CD4-positive, CD25-positive, alpha-beta regulatory T cell (primary cell): ENCODE data around the gene NYAP1. TPM values are rescaled to one million over a fixed set of nuclear protein-coding genes. Genes with fewer than 3 reads are reported as not detected.

Experiments used
- ATAC-seq, 2 donors: fragments of 150-1000 bp; cut with Tn5 transposase; one replicate each; pipeline ENCODE4 v1.10.0; 2021; ENCODE audit warnings: low read depth in 2 of 2, moderate number of reproducible peaks in 2 of 2, moderate library complexity in 1 of 2
- DNase-seq, 3 donors: peaks; one replicate each; pipeline versions ENCODE4 v3.0.0 to v3.0.0-alpha.2; 2012 to 2022; ENCODE audit warnings: mixed read lengths in 1 of 3
- H3K27ac ChIP-seq: one replicate; pipeline ENCODE4 v1.7.0; 2013; ENCODE audit warnings: mild to moderate bottlenecking, low read length; ENCODE audit not compliant: insufficient read depth, poor library complexity, severe bottlenecking
- H3K27me3 ChIP-seq: one replicate; pipeline ENCODE4 v1.7.0; 2013; ENCODE audit warnings: low read length; ENCODE audit not compliant: control insufficient read depth, insufficient read depth
- H3K36me3 ChIP-seq: one replicate; pipeline ENCODE4 v1.7.0; 2013; ENCODE audit warnings: mild to moderate bottlenecking, low read length, moderate library complexity; ENCODE audit not compliant: control insufficient read depth, insufficient read depth
- H3K4me1 ChIP-seq: 2 replicates; pipeline ENCODE4 v1.7.0; 2013; ENCODE audit warnings: mild to moderate bottlenecking, low read length; ENCODE audit not compliant: insufficient read depth, control insufficient read depth, poor library complexity, severe bottlenecking
- H3K4me3 ChIP-seq: one replicate; pipeline ENCODE4 v1.7.0; 2013; ENCODE audit warnings: low read depth, mild to moderate bottlenecking, low read length, moderate library complexity
- H3K9me3 ChIP-seq, 2 experiments: 1 replicate in 1 of 2; 2 replicates in 1 of 2; pipeline ENCODE4 v1.7.0; 2013; ENCODE audit warnings: low read length in 2 of 2, mild to moderate bottlenecking in 1 of 2, moderate library complexity in 1 of 2; ENCODE audit not compliant: control insufficient read depth in 2 of 2
- H3K27ac Mint-ChIP-seq, 3 donors: one replicate each; pipeline ENCODE4 v1.8.0; 2020 to 2022; ENCODE audit warnings: mild to moderate bottlenecking in 3 of 3, mixed read lengths in 3 of 3, moderate library complexity in 2 of 3
- H3K27me3 Mint-ChIP-seq: one replicate; pipeline ENCODE4 v1.8.0; 2022; ENCODE audit warnings: mild to moderate bottlenecking, mixed read lengths
- H3K36me3 Mint-ChIP-seq: one replicate; pipeline ENCODE4 v1.8.0; 2020; ENCODE audit warnings: mixed read lengths
- H3K4me1 Mint-ChIP-seq, 4 donors: one replicate each; pipeline ENCODE4 v1.8.0; 2020 to 2022; ENCODE audit warnings: mixed read lengths in 4 of 4, mild to moderate bottlenecking in 1 of 4
- H3K4me3 Mint-ChIP-seq, 4 donors: one replicate each; pipeline ENCODE4 v1.8.0; 2020 to 2022; ENCODE audit warnings: mild to moderate bottlenecking in 4 of 4, mixed read lengths in 4 of 4, moderate library complexity in 3 of 4
- H3K9me3 Mint-ChIP-seq, 7 donors: one replicate each; pipeline ENCODE4 v1.8.0; 2020 to 2022; ENCODE audit warnings: mixed read lengths in 7 of 7, mild to moderate bottlenecking in 3 of 7, moderate library complexity in 2 of 7
- polyA plus RNA-seq, 4 donors: library from polyadenylated mRNA; unstranded; fragments of 300-500 nt; fragmentation: Illumina TruSeq; gene quantifications; one replicate each; pipeline ENCODE4 v1.2.3, GENCODE V29; 2021
- total RNA-seq: library from RNA; stranded (reverse); gene quantifications from one replicate; pipeline ENCODE4 v1.2.3, GENCODE V29; 2022

The NYAP1 gene
- total and polyA plus RNA-seq, 5 donors from 2014 or later: 0.89 TPM; not detected in 4

DNA sequence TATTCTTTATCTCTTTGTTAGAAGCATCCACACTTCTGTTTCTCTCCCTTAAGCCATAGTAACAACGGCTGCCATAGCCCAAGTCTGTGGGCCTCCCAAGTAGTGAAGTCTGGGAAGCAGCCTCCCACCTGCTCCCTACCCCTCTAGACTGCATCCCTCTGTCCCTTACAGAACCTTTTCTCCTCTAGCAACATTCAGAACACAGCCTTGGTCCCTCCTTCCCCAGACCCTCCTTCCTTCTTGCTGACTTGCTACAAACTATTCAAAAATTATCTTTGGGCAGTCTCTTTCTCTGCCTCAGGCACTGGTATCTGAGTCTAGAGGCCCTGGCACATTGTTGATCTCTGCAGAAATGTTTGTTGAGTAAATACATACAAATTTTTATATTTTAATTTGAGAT, 2.3 kb upstream of the NYAP1 start:
- Histone ChIP-seq H3K4me1 (peaks cover 40% of the 10 kb centered on the region), H3K9me3 (no peaks in the 10 kb centered on the region), H3K27ac (no peak overlapping the region), H3K4me3 (no peak overlapping the region), H3K36me3 (no peaks in the 10 kb centered on the region), H3K27me3 (no peaks in the 10 kb centered on the region)
- ATAC-seq: no peak
- DNase-seq: no peak
- H3K27ac Mint-ChIP-seq: peak overlapping the region in 1 of 3 donors; percentile 80
- H3K4me1 Mint-ChIP-seq: peaks cover 0 to 37% (median 15%) of the 10 kb centered on the region in 4 donors
- peaks cover 8% of the 10 kb centered on the region for H3K27me3 Mint-ChIP-seq
- peak overlapping the region; percentile 56 to 92 (median 71) for H3K4me3 Mint-ChIP-seq
- peaks cover 0 to 2% (median 0%) of the 10 kb centered on the region in 7 donors for H3K9me3 Mint-ChIP-seq
- peaks cover 4% of the 10 kb centered on the region for H3K36me3 Mint-ChIP-seq

DNA sequence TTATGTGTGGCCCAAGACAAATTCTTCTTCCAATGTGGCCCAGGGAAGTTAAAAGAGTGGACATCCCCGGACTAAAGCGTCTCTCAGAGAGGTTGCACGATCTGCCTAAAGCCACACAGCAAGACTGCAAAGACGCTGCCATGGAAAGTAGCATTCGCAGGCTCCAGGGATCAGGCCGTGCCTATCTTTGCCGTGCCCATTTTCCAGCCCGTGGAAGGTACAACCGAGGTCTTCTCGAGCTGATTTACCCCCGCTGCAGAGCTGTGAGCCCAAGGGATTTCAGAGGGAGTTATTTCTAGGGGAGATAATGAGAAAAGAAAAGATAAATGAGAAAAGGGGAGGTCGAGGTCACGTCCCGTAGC, 1.0 kb upstream of the NYAP1 start:
- H3K27me3 ChIP-seq: no peaks in the 10 kb centered on the region
- no peaks in the 10 kb centered on the region for H3K36me3 ChIP-seq
- H3K4me1 ChIP-seq: peaks cover 28% of the 10 kb centered on the region
- H3K27me3 Mint-ChIP-seq: peaks cover 12% of the 10 kb centered on the region
- H3K27ac ChIP-seq: no peak overlapping the region
- DNase-seq (no peak), ATAC-seq (no peak)
- H3K36me3 Mint-ChIP-seq: no peaks in the 10 kb centered on the region
- H3K9me3 Mint-ChIP-seq: peaks cover 0 to 2% (median 0%) of the 10 kb centered on the region in 7 donors
- H3K27ac Mint-ChIP-seq: peak overlapping the region; percentile 82 to 87 (median 87)
- no peaks in the 10 kb centered on the region for H3K9me3 ChIP-seq
- peaks cover 0 to 30% (median 13%) of the 10 kb centered on the region in 4 donors for H3K4me1 Mint-ChIP-seq
- H3K4me3 ChIP-seq: peak overlapping the region; percentile 17
- H3K4me3 Mint-ChIP-seq: peak overlapping the region; percentile 78 to 88 (median 85)

DNA sequence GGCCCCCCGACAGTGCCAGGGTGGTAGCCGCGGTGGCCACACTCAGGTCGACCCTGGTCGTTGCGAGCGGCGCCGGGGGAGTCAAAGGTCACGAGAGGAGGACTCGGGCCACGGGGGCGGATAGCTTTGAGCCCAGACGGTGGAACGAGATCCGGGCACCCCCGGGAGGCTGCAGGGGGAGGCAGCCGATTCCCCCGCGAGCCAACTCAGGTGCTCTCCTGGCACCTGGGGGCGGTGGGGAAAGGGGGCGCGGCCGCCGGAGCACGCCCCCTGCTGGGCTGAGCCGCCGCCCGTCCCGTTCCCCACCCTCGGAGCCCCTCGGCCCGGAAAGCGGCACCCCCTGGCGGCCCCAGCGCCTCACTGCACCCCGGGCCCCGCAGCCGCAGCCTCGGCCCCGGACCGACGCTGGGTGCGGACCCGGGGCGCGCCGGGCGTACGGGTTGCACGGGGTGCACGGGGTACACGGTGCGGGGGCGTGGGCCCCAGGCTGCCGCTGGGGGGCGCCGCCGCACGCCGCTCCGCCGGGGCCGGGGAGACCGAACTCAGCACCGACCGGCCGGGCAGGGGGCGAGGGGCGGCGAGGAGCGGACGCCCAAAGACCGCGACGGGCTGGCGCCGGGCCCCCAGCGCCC, 521 bp upstream of the NYAP1 start:
- no peaks in the 10 kb centered on the region for H3K36me3 Mint-ChIP-seq
- no peaks in the 10 kb centered on the region for H3K9me3 ChIP-seq
- peaks cover 0 to 30% (median 13%) of the 10 kb centered on the region in 4 donors for H3K4me1 Mint-ChIP-seq
- H3K27ac ChIP-seq: no peak overlapping the region
- peak overlapping the region; percentile 82 to 87 (median 87) for H3K27ac Mint-ChIP-seq
- H3K9me3 Mint-ChIP-seq: peaks cover 0 to under 1% (median 0%) of the 10 kb centered on the region in 7 donors
- no peaks in the 10 kb centered on the region for H3K27me3 ChIP-seq
- no peaks in the 10 kb centered on the region for H3K36me3 ChIP-seq
- DNase-seq (peak; percentile 70 to 81 (median 75)), ATAC-seq (peak; percentile 68 to 70)
- peaks cover 10% of the 10 kb centered on the region for H3K27me3 Mint-ChIP-seq
- peaks cover 24% of the 10 kb centered on the region for H3K4me1 ChIP-seq
- H3K4me3 Mint-ChIP-seq: peak overlapping the region; percentile 78 to 88 (median 85)
- H3K4me3 ChIP-seq: peak overlapping the region; percentile 17

DNA sequence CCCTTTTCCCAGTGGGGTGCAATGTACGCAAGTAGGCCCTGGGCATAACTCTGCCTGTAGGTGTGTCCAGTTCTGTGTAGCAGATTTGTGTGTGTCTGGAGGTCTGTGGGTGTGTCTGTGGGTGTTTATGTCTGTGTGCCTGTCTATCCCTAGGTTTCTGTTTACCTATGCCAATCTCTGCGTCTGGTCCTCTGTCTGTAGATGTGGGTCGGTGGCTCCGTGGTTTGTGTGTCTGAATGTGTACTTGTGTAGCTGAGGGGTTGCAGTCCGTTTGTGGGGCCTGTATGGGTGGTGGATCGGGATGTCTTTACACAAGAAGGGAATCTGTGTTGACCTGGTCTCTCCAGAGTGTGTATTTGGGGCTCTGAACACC, 932 bp downstream of the NYAP1 start:
- Mint-ChIP-seq H3K4me1 (peaks cover 0 to 28% (median 8%) of the 10 kb centered on the region in 4 donors), H3K36me3 (no peaks in the 10 kb centered on the region), H3K27me3 (peaks cover 4% of the 10 kb centered on the region), H3K27ac (peak overlapping the region in 2 of 3 donors; percentile 55 to 61), H3K4me3 (peak overlapping the region; percentile 48 to 76 (median 67)), H3K9me3 (no peaks in the 10 kb centered on the region)
- H3K27ac ChIP-seq: no peak overlapping the region
- ATAC-seq: no peak
- no peak overlapping the region for H3K4me3 ChIP-seq
- H3K27me3 ChIP-seq: no peaks in the 10 kb centered on the region
- no peaks in the 10 kb centered on the region for H3K36me3 ChIP-seq
- H3K4me1 ChIP-seq: peaks cover 19% of the 10 kb centered on the region
- no peak for DNase-seq
- H3K9me3 ChIP-seq: no peaks in the 10 kb centered on the region

DNA sequence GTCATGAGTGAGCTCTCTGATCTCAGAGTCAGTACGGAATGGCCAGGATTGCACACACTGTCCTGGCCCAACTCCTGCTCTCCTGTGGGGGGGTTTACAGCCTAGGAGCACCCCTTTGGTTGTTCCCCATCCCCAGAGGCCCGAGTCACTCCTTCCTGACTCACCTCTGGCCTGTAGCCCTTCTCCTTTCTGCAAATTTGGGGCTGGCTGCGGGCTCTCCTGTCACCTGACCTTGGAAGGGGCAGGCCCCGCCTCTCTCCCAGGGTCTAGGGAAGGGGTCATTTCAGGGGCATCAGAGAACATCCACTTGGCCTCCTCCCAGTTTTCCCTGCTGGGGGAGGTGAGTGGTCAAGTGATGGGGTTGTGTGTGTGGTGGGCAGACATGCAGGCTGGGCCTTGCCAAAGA, 1.7 kb downstream of the NYAP1 start:
- peaks cover 17% of the 10 kb centered on the region for H3K4me1 ChIP-seq
- Mint-ChIP-seq H3K4me3 (peak overlapping the region in 2 of 4 donors; percentile 56 to 74), H3K27me3 (peaks cover 4% of the 10 kb centered on the region), H3K36me3 (no peaks in the 10 kb centered on the region), H3K4me1 (peaks cover 0 to 30% (median 9%) of the 10 kb centered on the region in 4 donors), H3K27ac (no peak overlapping the region), H3K9me3 (no peaks in the 10 kb centered on the region)
- no peaks in the 10 kb centered on the region for H3K27me3 ChIP-seq
- no peak overlapping the region for H3K27ac ChIP-seq
- H3K4me3 ChIP-seq: no peak overlapping the region
- DNase-seq: no peak
- H3K36me3 ChIP-seq: no peaks in the 10 kb centered on the region
- ATAC-seq: no peak
- H3K9me3 ChIP-seq: no peaks in the 10 kb centered on the region

DNA sequence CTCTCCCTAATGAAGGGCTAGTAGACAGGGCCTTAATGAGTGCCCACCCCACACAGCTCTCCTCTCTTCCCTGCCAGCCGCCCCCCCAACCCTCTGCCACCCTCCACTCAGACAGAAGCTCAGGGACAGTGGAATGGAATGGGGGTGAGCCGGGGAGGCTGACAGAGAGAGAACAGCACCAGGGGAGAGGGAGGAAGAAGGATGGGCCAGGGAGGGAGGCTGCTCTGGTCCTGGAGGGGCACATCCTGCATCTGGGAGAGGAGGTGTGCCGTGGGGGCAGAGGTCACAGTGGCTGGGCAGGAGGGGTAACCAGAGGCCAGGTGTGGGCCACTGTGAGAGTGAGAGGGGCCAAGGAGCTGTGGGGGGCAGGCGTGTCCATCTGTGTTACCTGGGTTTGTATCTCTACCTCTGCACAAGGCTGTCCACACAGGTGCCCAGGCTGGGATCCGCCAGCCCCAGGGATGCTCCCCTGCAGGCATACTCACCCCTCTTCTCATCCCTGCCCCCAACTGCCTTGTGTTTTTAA, 2.4 kb downstream of the NYAP1 start:
- H3K27ac ChIP-seq: no peak overlapping the region
- peak overlapping the region in 1 of 4 donors; percentile 74 for H3K4me3 Mint-ChIP-seq

DNA sequence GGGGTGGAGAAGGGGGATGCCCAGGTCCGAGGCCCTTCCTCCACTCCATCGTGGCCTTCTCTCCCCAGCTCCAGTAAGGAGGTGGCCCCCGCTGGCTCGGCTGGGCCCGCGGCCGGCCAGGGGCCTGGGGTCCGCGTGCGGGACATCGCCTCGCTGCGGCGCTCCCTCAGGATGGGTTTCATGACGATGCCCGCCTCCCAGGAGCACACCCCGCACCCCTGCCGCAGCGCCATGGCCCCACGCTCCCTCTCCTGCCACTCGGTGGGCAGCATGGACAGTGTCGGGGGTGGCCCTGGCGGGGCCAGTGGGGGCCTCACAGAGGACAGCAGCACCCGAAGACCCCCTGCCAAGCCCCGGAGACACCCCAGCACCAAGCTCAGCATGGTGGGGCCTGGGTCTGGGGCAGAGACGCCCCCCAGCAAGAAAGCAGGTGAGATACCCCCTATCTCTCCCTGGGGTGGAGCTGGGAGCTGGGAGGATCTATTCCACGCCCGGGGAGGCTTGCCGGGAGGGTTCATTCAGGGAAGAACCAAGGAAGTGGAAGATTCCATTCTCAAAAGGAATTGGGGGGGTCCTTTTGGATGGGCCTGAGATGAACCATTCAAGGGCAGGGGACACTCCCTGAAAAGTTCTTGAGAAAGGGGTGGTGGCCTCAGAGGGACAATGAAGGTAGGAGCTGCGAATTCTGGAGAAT, 3.2 kb downstream of the NYAP1 start:
- Mint-ChIP-seq H3K27ac (peak overlapping the region in 1 of 3 donors; percentile 83), H3K27me3 (peaks cover 10% of the 10 kb centered on the region), H3K9me3 (no peaks in the 10 kb centered on the region), H3K36me3 (no peaks in the 10 kb centered on the region), H3K4me3 (no peak overlapping the region), H3K4me1 (peaks cover 0 to 25% (median 6%) of the 10 kb centered on the region in 4 donors)
- Histone ChIP-seq H3K4me1 (peaks cover 17% of the 10 kb centered on the region), H3K36me3 (no peaks in the 10 kb centered on the region), H3K9me3 (no peaks in the 10 kb centered on the region), H3K4me3 (no peak overlapping the region), H3K27me3 (no peaks in the 10 kb centered on the region), H3K27ac (no peak overlapping the region)
- DNase-seq (no peak), ATAC-seq (no peak)

More for the DNA sequence above, 2.4 kb downstream of the NYAP1 start:
- Mint-ChIP-seq H3K36me3 (no peaks in the 10 kb centered on the region), H3K27me3 (peaks cover 4% of the 10 kb centered on the region), H3K27ac (peak overlapping the region in 2 of 3 donors; percentile 23 to 86), H3K4me1 (peaks cover 0 to 30% (median 9%) of the 10 kb centered on the region in 4 donors), H3K9me3 (no peaks in the 10 kb centered on the region)
- no peaks in the 10 kb centered on the region for H3K27me3 ChIP-seq
- no peak for DNase-seq
- H3K9me3 ChIP-seq: no peaks in the 10 kb centered on the region
- no peak for ATAC-seq
- H3K4me1 ChIP-seq: peaks cover 17% of the 10 kb centered on the region
- H3K4me3 ChIP-seq: no peak overlapping the region
- H3K36me3 ChIP-seq: no peaks in the 10 kb centered on the region
